Naive B cell (primary cell): ENCODE results near the gene ALKBH4. TPM values are rescaled to one million over a fixed set of nuclear protein-coding genes. Genes with fewer than 3 reads are reported as not detected.
A peak's percentile ranks its signal among the peaks of the same experiment; 100 is the strongest.

Experiments
- ATAC-seq, 2 donors: fragments of 150-1000 bp; cut with Tn5 transposase; 2 replicates each; pipeline ENCODE4 v1.10.0; 2021; ENCODE audit warnings: low read depth in 2 of 2, mild to moderate bottlenecking in 2 of 2, moderate library complexity in 2 of 2
- DNase-seq: peaks from one replicate; pipeline ENCODE4 v3.0.0; 2022
- H3K27ac Mint-ChIP-seq, 6 donors: one replicate each; pipeline ENCODE4 v1.8.0; 2020 to 2022; ENCODE audit warnings: mild to moderate bottlenecking in 6 of 6, mixed read lengths in 6 of 6, moderate library complexity in 5 of 6, inconsistent platforms in 2 of 6
- H3K27me3 Mint-ChIP-seq, 3 donors: one replicate each; pipeline ENCODE4 v1.8.0; 2021 to 2022; ENCODE audit warnings: mixed read lengths in 3 of 3, mild to moderate bottlenecking in 1 of 3
- H3K36me3 Mint-ChIP-seq, 2 donors: one replicate each; pipeline ENCODE4 v1.8.0; 2020 to 2022; ENCODE audit warnings: mixed read lengths in 2 of 2, inconsistent platforms in 1 of 2, mild to moderate bottlenecking in 1 of 2
- H3K4me1 Mint-ChIP-seq, 3 donors: one replicate each; pipeline ENCODE4 v1.8.0; 2020 to 2022; ENCODE audit warnings: mixed read lengths in 3 of 3, inconsistent platforms in 1 of 3, mild to moderate bottlenecking in 1 of 3, moderate library complexity in 1 of 3
- H3K4me3 Mint-ChIP-seq, 8 donors: one replicate each; pipeline ENCODE4 v1.8.0; 2020 to 2022; ENCODE audit warnings: mild to moderate bottlenecking in 8 of 8, mixed read lengths in 8 of 8, moderate library complexity in 8 of 8, inconsistent platforms in 2 of 8
- H3K9me3 Mint-ChIP-seq, 7 donors: one replicate each; pipeline ENCODE4 v1.8.0; 2020 to 2022; ENCODE audit warnings: mixed read lengths in 7 of 7, mild to moderate bottlenecking in 5 of 7, inconsistent platforms in 2 of 7, moderate library complexity in 1 of 7
- polyA plus RNA-seq, 6 donors: library from polyadenylated mRNA; unstranded; fragments of 300-500 nt; fragmentation: Illumina TruSeq; gene quantifications; one replicate each; pipeline ENCODE4 v1.2.3, GENCODE V29; 2021; ENCODE audit warnings: low read depth in 6 of 6

ALKBH4 gene
- polyA plus RNA-seq, 6 donors from 2014 or later, result 12.4 to 23.5 (median 19.0) TPM

GRCh38 chr7:102436118-102436517 is 28.5 kb downstream of the ALKBH4 start:
- peak overlapping the region in 5 of 6 donors; percentile 23 to 100 (median 80) for H3K27ac Mint-ChIP-seq
- ATAC-seq (no peak), DNase-seq (no peak)
- peaks cover 23 to 64% (median 51%) of the 10 kb centered on the region in 3 donors for H3K4me1 Mint-ChIP-seq
- H3K36me3 Mint-ChIP-seq, result peaks cover 0 to 7% of the 10 kb centered on the region in 2 donors
- no peaks in the 10 kb centered on the region for H3K27me3 Mint-ChIP-seq
- peak overlapping the region in 7 of 8 donors; percentile 88 to 99 (median 96) for H3K4me3 Mint-ChIP-seq
- no peaks in the 10 kb centered on the region for H3K9me3 Mint-ChIP-seq

DNA sequence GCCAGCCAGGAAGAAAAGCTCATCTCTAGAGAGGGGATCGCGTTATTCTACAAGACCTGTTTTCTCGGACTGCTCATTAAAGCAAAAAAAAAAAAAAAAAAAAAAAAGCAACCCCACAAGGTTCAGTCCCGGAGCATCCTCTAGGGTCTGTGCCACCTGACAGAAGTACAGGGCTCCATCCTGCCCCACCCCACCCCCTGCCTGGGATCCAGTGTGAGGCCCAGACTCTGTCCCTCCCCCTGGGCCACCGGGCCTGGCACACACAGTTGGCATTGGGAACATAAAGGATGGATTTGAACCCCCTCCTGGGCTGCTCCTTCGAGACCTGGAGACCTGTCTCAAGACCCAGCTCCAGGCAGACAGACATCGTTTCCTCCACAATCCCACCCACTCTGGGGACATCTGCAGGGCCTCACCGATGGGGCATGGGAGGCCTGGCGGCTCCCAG is 30.6 kb downstream of the ALKBH4 start:
- Mint-ChIP-seq H3K9me3 (peaks cover 0 to 4% (median 0%) of the 10 kb centered on the region in 7 donors), H3K36me3 (peaks cover 0 to 7% of the 10 kb centered on the region in 2 donors), H3K4me1 (peaks cover 39 to 73% (median 61%) of the 10 kb centered on the region in 3 donors), H3K27ac (peak overlapping the region; percentile 95 to 100 (median 98)), H3K4me3 (peak overlapping the region; percentile 88 to 99 (median 96)), H3K27me3 (no peaks in the 10 kb centered on the region)
- DNase-seq (no peak), ATAC-seq (peak; percentile 3)

GRCh38 chr7:102433219-102434038 is 31.2 kb downstream of the ALKBH4 start, which contains the start of gene ORAI2:
Gene ORAI2 (plus strand): TSS chr7:102433575. CDS start chr7:102438957, 5,382 bp downstream.
- ATAC-seq (peak; percentile 63 to 71), DNase-seq (peak; percentile 88)
- Mint-ChIP-seq H3K9me3 (peaks cover 0 to 4% (median 0%) of the 10 kb centered on the region in 7 donors), H3K27me3 (no peaks in the 10 kb centered on the region), H3K27ac (peak within 1 kb of the TSS; percentile 95 to 100 (median 99)), H3K4me1 (peaks cover 41 to 78% (median 62%) of the 10 kb centered on the region in 3 donors), H3K4me3 (peak within 1 kb of the TSS; percentile 88 to 99 (median 96)), H3K36me3 (peaks cover 0 to 7% of the 10 kb centered on the region in 2 donors)

DNA sequence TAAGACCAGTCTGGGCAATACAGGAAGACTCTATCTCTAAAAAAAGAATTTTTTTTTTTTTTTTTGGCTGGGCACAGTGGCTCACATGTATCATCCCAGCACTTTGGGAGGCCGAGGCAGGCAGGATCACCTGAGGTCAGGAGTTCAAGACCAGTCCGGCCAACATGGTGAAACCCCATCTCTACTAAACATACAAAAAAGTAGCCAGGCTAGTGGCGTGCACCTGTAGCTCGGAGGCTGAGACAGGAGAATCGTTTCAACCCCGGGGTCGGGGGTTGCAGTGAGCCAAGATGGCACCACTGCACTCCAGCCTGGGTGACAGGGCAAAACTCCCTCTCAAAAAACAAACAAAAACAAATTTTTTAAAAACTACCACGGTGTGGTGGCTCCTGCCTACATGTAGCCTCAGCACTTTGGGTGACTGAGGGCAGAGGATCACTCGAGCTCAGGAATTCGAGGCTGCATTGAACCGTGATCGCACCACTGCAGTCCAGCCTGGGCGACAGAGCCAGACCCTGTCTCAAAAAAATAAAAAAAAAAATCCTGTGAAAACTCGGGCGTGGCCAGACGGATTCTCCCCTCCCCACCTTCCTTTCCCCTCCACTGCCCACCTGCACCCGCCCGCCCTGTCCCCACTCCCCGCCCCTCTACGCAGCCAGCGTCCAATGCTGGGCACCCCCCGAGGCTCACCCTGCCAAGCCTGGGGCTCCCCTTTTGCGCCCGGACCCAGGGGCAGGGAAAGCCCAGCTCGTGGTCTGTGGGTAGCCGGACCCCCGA is 32.0 kb downstream of the ALKBH4 start:
- Mint-ChIP-seq H3K36me3 (peaks cover 0 to 7% of the 10 kb centered on the region in 2 donors), H3K4me3 (peak overlapping the region; percentile 78 to 94 (median 88)), H3K27me3 (no peaks in the 10 kb centered on the region), H3K27ac (peak overlapping the region; percentile 95 to 100 (median 99)), H3K4me1 (peaks cover 41 to 83% (median 62%) of the 10 kb centered on the region in 3 donors), H3K9me3 (peaks cover 0 to 4% (median 0%) of the 10 kb centered on the region in 7 donors)
- peak; percentile 61 to 69 for ATAC-seq
- peak; percentile 75 for DNase-seq

GRCh38 chr7:102431617-102432298 is 32.9 kb downstream of the ALKBH4 start:
- Mint-ChIP-seq H3K4me3 (peak overlapping the region; percentile 78 to 94 (median 87)), H3K27me3 (no peaks in the 10 kb centered on the region), H3K4me1 (peaks cover 45 to 89% (median 70%) of the 10 kb centered on the region in 3 donors), H3K36me3 (peaks cover 0 to 7% of the 10 kb centered on the region in 2 donors), H3K9me3 (peaks cover 0 to 4% (median 0%) of the 10 kb centered on the region in 7 donors), H3K27ac (peak overlapping the region; percentile 95 to 100 (median 99))
- DNase-seq, result peak; percentile 74
- peak; percentile 37 to 38 for ATAC-seq

DNA sequence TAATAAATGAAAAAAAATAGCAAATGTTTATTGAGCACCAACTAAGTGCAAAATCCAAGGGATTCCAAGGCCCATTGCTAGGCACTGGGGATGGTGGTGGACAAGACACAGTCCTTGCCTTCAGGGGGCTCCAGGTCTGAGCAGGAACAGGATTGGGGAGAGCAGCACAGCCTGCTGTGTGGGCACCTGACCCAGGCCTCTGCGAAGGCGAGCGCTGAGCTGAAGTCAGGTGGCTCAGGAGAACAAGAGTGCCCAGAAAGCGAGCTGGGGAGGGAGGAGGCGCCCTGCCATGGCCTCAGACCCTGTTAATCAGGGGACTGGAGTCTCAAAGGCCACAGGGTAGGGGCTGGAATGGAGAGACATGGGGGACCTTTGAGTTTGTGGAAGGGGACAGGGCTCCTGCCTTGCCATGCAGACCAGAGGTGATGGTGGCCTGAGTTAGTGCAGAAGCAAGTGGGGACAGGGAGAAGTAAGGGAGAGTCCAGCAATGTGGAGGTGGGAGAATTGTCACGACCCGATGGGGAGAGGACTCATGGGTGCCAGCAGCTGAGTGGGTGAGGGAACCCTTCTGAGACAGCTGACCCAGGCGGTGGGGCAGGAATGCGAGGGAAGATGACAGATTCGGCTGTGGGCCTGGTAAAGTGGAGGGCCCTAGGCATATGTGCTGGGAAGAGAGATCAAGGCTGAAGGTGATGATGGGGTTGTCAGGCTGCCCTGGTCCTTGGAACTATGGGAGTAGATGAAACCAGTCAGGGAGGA is 35.3 kb downstream of the ALKBH4 start:
- H3K27me3 Mint-ChIP-seq, result no peaks in the 10 kb centered on the region
- ATAC-seq, result no peak
- peaks cover 0 to 4% (median 0%) of the 10 kb centered on the region in 7 donors for H3K9me3 Mint-ChIP-seq
- DNase-seq, result no peak
- peak overlapping the region; percentile 2 to 100 (median 96) for H3K27ac Mint-ChIP-seq
- no peaks in the 10 kb centered on the region for H3K36me3 Mint-ChIP-seq
- H3K4me3 Mint-ChIP-seq, result peak overlapping the region; percentile 25 to 79 (median 72)
- H3K4me1 Mint-ChIP-seq, result peaks cover 52 to 90% (median 70%) of the 10 kb centered on the region in 3 donors

GRCh38 chr7:102427019-102427405 is 37.7 kb downstream of the ALKBH4 start:
- DNase-seq (no peak), ATAC-seq (no peak)
- Mint-ChIP-seq H3K4me3 (peak overlapping the region; percentile 74 to 93 (median 91)), H3K9me3 (peaks cover 0 to 4% (median 0%) of the 10 kb centered on the region in 7 donors), H3K36me3 (no peaks in the 10 kb centered on the region), H3K27ac (peak overlapping the region; percentile 100), H3K4me1 (peaks cover 55 to 100% (median 67%) of the 10 kb centered on the region in 3 donors), H3K27me3 (no peaks in the 10 kb centered on the region)

DNA sequence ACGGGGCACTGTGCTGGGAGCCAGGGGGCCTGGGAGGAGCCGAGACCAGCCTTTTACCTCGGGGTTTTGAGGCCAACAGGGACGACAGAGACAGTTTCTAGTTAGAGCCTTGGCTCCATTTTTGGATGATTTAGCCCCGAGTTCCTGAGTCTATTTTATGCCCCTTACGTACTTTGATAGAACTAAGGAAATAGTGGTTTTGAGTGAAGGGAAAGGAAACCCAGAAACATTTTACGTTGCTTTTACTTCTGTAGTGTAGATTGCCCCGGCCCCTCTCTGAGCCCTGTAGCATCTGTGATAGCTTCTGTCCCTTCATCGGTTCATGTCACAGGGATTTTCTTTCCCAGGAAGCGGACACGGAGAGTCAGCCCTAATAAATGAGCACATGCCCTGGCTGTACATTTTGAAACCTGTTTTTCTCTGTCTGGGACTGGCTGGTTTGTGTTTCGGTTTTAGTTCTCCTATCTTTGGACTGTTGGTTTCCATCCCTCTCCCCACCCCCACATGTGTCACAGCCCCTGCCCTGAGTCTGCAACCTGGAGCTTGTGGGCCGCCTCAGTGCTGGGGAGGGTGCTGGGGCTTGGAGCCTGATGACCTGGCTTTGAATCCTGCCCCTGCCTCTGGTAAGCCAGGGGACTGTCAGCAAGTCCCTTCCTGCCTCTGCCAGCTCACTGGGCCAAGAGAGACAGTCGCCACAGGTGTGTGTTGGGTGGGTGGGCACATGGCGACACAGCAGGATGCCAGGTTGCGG is 38.2 kb downstream of the ALKBH4 start:
- Mint-ChIP-seq H3K27ac (peak overlapping the region; percentile 100), H3K4me3 (peak overlapping the region; percentile 74 to 93 (median 91)), H3K9me3 (peaks cover 0 to 4% (median 0%) of the 10 kb centered on the region in 7 donors), H3K27me3 (no peaks in the 10 kb centered on the region), H3K36me3 (no peaks in the 10 kb centered on the region), H3K4me1 (peaks cover 51 to 97% (median 62%) of the 10 kb centered on the region in 3 donors)
- DNase-seq, result peak; percentile 90
- peak; percentile 63 for ATAC-seq

- ATAC-seq (peak; percentile 79 to 80), DNase-seq (peak; percentile 92)
- Mint-ChIP-seq H3K36me3 (no peaks in the 10 kb centered on the region), H3K27me3 (no peaks in the 10 kb centered on the region), H3K27ac (peak overlapping the region; percentile 100), H3K4me1 (peaks cover 53 to 97% (median 61%) of the 10 kb centered on the region in 3 donors), H3K4me3 (peak overlapping the region; percentile 74 to 93 (median 88)), H3K9me3 (peaks cover 0 to 4% (median 0%) of the 10 kb centered on the region in 7 donors)
These were observed 38.9 kb downstream of the ALKBH4 start for GRCh38 chr7:102425639-102426267.

- DNase-seq (no peak), ATAC-seq (no peak)
- H3K9me3 Mint-ChIP-seq, result peaks cover 0 to 4% (median 0%) of the 10 kb centered on the region in 7 donors
- peak overlapping the region; percentile 100 for H3K27ac Mint-ChIP-seq
- H3K27me3 Mint-ChIP-seq, result no peaks in the 10 kb centered on the region
- no peaks in the 10 kb centered on the region for H3K36me3 Mint-ChIP-seq
- peak overlapping the region; percentile 74 to 93 (median 89) for H3K4me3 Mint-ChIP-seq
- peaks cover 55 to 97% (median 63%) of the 10 kb centered on the region in 3 donors for H3K4me1 Mint-ChIP-seq
These were observed 39.9 kb downstream of the ALKBH4 start for GRCh38 chr7:102424787-102425218.

GRCh38 chr7:102424129-102424551 is 40.5 kb downstream of the ALKBH4 start:
- no peaks in the 10 kb centered on the region for H3K9me3 Mint-ChIP-seq
- peaks cover 54 to 97% (median 62%) of the 10 kb centered on the region in 3 donors for H3K4me1 Mint-ChIP-seq
- H3K27me3 Mint-ChIP-seq, result no peaks in the 10 kb centered on the region
- ATAC-seq (no peak), DNase-seq (no peak)
- peak overlapping the region in 7 of 8 donors; percentile 82 to 93 (median 91) for H3K4me3 Mint-ChIP-seq
- H3K27ac Mint-ChIP-seq, result peak overlapping the region; percentile 100
- no peaks in the 10 kb centered on the region for H3K36me3 Mint-ChIP-seq
